Bronchial epithelial cell (primary cell): ENCODE data around the gene EML5. TPM values are rescaled to one million over a fixed set of nuclear protein-coding genes. Genes with fewer than 3 reads are reported as not detected.

Source experiments
- DNase-seq: peaks from one replicate; pipeline ENCODE4 v3.0.0-alpha.2; 2010; ENCODE audit warnings: low read depth
- FAIRE-seq: peaks from 2 replicates; lab custom pipeline; 2011; peaks lifted over from hg19 to GRCh38; lab: Jason Lieb, UNC
- H3K27me3 ChIP-seq: 2 replicates; pipeline ENCODE4 v1.5.1; 2011; ENCODE audit warnings: low read length; ENCODE audit not compliant: control insufficient read depth, insufficient read depth
- H3K36me3 ChIP-seq: 2 replicates; pipeline ENCODE4 v1.5.1; 2011; ENCODE audit warnings: low read length; ENCODE audit not compliant: control insufficient read depth, insufficient read depth
- H3K4me3 ChIP-seq: 2 replicates; pipeline ENCODE4 v1.5.1; 2011; ENCODE audit warnings: mild to moderate bottlenecking, low read depth, low read length, control low read depth
- CTCF ChIP-seq: IDR thresholded peaks from 2 replicates; pipeline ENCODE4 v1.5.1; 2011; ENCODE audit warnings: mild to moderate bottlenecking, moderate library complexity, low read length, control low read depth, inconsistent platforms; ENCODE audit not compliant: insufficient read depth, severe bottlenecking
- total RNA-seq: library from RNA; depleted of rRNA; stranded (reverse); fragments of >200 nt; gene quantifications from 2 replicates; pipeline ENCODE4 v1.2.1, GENCODE V29; 2014

The EML5 gene
- total RNA-seq, 1 donor from 2014 or later, result not detected

- no peaks in the 10 kb centered on the region for H3K36me3 ChIP-seq
- no peak overlapping the region for H3K4me3 ChIP-seq
- TF ChIP-seq CTCF, result no peak
- FAIRE-seq (no peak), DNase-seq (no peak)
- H3K27me3 ChIP-seq, result no peaks in the 10 kb centered on the region
These were observed 104.4 kb downstream of the EML5 start for GRCh38 chr14:88688386-88688785.

GRCh38 chr14:88683119-88683518 lies 109.6 kb downstream of the EML5 start:
- Histone ChIP-seq H3K4me3 (no peak overlapping the region), H3K27me3 (no peaks in the 10 kb centered on the region), H3K36me3 (no peaks in the 10 kb centered on the region)
- DNase-seq (no peak), FAIRE-seq (no peak)
- no peak for TF ChIP-seq CTCF

GRCh38 chr14:88682495-88683114 lies 110.1 kb downstream of the EML5 start:
- Histone ChIP-seq H3K27me3 (no peaks in the 10 kb centered on the region), H3K4me3 (no peak overlapping the region), H3K36me3 (no peaks in the 10 kb centered on the region)
- no peak for TF ChIP-seq CTCF
- DNase-seq (no peak), FAIRE-seq (no peak)

GRCh38 chr14:88681755-88682494 lies 110.8 kb downstream of the EML5 start:
- FAIRE-seq, result no peak
- no peak for TF ChIP-seq CTCF

GRCh38 chr14:88669346-88669745 lies 123.4 kb downstream of the EML5 start:
- Histone ChIP-seq H3K36me3 (no peaks in the 10 kb centered on the region), H3K4me3 (no peak overlapping the region), H3K27me3 (no peaks in the 10 kb centered on the region)
- DNase-seq (no peak), FAIRE-seq (no peak)
- no peak for TF ChIP-seq CTCF

More at GRCh38 chr14:88681755-88682494, 110.8 kb downstream of the EML5 start:
- Histone ChIP-seq H3K27me3 (no peaks in the 10 kb centered on the region), H3K36me3 (no peaks in the 10 kb centered on the region), H3K4me3 (no peak overlapping the region)
- DNase-seq, result no peak
